Urothelium cell line (cell line): ENCODE results near the gene MAGI1.

Experiments used
- DNase-seq: peaks from one replicate; pipeline ENCODE4 v3.0.0; 2011; ENCODE audit warnings: low spot score, mixed read lengths
- FAIRE-seq: peaks from 2 replicates; lab custom pipeline; 2011; peaks lifted over from hg19 to GRCh38; lab: Jason Lieb, UNC

Gene MAGI1

GRCh38 chr3:65689436-65689835 lies 349.3 kb downstream of the MAGI1 start:
- DNase-seq (no peak), FAIRE-seq (no peak)

- DNase-seq (no peak), FAIRE-seq (no peak)
These were observed 351.0 kb downstream of the MAGI1 start for GRCh38 chr3:65687741-65688140.

- FAIRE-seq (no peak), DNase-seq (no peak)
These were observed 353.0 kb downstream of the MAGI1 start for GRCh38 chr3:65685621-65686235.

- no peak for DNase-seq
- no peak for FAIRE-seq
These were observed 360.2 kb downstream of the MAGI1 start for GRCh38 chr3:65678516-65678915.

GRCh38 chr3:65677486-65678010 lies 361.2 kb downstream of the MAGI1 start:
- FAIRE-seq (no peak), DNase-seq (no peak)

GRCh38 chr3:65676580-65676979 lies 362.1 kb downstream of the MAGI1 start:
- no peak for DNase-seq
- FAIRE-seq: no peak

GRCh38 chr3:65675011-65675410 lies 363.7 kb downstream of the MAGI1 start:
- DNase-seq (no peak), FAIRE-seq (no peak)

- DNase-seq (no peak), FAIRE-seq (no peak)
These were observed 364.5 kb downstream of the MAGI1 start for GRCh38 chr3:65674226-65674625.

GRCh38 chr3:65672871-65673815 lies 365.6 kb downstream of the MAGI1 start:
- peak; percentile 50 for DNase-seq
- FAIRE-seq: no peak

GRCh38 chr3:65672061-65672460 lies 366.7 kb downstream of the MAGI1 start:
- no peak for FAIRE-seq
- no peak for DNase-seq

GRCh38 chr3:65671004-65671403 lies 367.7 kb downstream of the MAGI1 start:
- FAIRE-seq: no peak
- DNase-seq: no peak

- FAIRE-seq: no peak
- DNase-seq: no peak
These were observed 369.4 kb downstream of the MAGI1 start for GRCh38 chr3:65669163-65669875.

GRCh38 chr3:65667963-65668362 lies 370.8 kb downstream of the MAGI1 start:
- DNase-seq (no peak), FAIRE-seq (no peak)

GRCh38 chr3:65666448-65667091 lies 372.1 kb downstream of the MAGI1 start:
- DNase-seq (no peak), FAIRE-seq (no peak)

GRCh38 chr3:65665915-65666314 lies 372.8 kb downstream of the MAGI1 start:
- no peak for FAIRE-seq
- no peak for DNase-seq

- DNase-seq (no peak), FAIRE-seq (no peak)
These were observed 373.8 kb downstream of the MAGI1 start for GRCh38 chr3:65664931-65665330.

- FAIRE-seq (no peak), DNase-seq (no peak)
These were observed 374.3 kb downstream of the MAGI1 start for GRCh38 chr3:65664446-65664845.

GRCh38 chr3:65662095-65662494 lies 376.6 kb downstream of the MAGI1 start:
- FAIRE-seq: no peak
- no peak for DNase-seq

GRCh38 chr3:65660000-65660598 lies 378.6 kb downstream of the MAGI1 start:
- FAIRE-seq (no peak), DNase-seq (no peak)

- FAIRE-seq: no peak
- no peak for DNase-seq
These were observed 379.3 kb downstream of the MAGI1 start for GRCh38 chr3:65659396-65659795.
